K562 treated with DMSO at 1 percent for 48 hours (cell line): ENCODE measurements around the gene SCN7A. TPM values are rescaled to one million over a fixed set of nuclear protein-coding genes. Genes with fewer than 3 reads are reported as not detected.

Source experiments
- total RNA-seq: library from RNA; unstranded; fragments of 300-600 nt; gene quantifications from 2 replicates; pipeline ENCODE4 v1.2.3, GENCODE V29; 2022; ENCODE audit warnings: low replicate concordance; ENCODE audit errors: extremely low read depth

SCN7A gene
- total RNA-seq, result not detected in 2 replicates

GRCh38 chr2:166494140-166494624 is at the start of gene SCN7A:
Gene SCN7A, minus strand, starts transcription at chr2:166494249. Its CDS starts 16,553 bp downstream, at chr2:166477696.

DNA sequence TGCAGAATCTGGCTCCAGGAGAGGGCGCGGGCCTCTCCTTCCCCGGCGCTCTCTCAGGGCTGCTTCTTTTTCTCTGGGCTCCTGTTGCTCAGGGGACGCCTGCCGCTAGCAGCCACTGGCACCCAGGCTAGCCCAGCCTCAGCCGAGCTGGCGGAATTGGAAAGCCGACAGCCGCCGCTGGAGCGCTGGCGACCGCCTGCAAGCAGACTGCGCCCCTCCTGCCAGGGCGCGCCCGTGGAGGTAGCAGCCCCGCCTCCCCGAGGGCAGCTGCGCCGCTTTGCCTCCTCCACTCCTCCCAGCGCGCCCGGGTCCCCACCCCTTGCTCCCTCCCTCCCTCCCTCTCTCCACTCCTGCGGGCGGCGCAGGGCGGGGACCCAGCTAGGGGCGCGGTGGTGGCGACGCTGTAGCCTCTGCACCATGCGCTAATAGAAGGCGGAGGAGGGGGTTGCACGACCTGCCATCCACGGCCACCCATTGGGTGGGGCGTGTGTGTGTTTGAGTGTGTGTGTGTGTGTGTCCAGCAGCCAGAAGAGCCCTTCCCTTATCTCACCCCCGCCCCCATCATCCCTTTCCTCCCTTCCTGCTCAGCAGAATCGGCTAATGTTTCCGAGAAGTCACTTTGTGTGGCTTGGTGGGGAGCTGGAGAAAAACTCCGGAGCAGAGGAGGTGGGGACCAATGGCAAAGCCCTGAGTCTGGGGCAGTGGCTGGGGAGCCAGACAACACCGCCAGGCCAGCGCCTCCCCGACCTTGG is 118.1 kb downstream of the SCN7A start, which contains the start of gene SCN9A:
Gene SCN9A (minus strand): TSS at position 209 of the 752 bp plus-strand sequence. CDS start 64,188 bp downstream, outside the sequence.

Other genes with a start within 250 kb of the SCN7A start
- gene SCN9A, start 118.3 kb downstream of the SCN7A start, total RNA-seq, result not detected in 2 replicates